ENCODE measurements around the gene TARDBP.

Gene TARDBP

DNA sequence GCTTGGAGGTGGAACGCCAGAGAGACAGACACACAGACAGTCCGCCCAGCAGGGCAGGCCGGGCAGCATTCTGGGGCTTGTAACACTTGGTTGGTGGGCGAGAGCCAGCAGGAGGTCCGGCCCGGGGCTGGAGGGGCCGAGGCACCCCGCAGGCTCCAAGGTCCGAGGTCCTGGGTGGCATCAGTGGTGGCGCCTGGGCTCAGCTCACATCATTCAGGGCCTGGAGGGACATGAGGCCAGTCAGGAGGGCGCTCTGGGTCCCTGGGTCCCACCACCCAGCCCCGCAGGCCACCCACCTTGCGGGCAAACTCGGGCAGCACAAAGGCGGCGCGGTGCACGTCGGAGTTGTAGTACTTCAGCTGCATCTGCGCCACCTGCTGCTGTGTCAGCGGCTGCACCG, 42.2 kb downstream of the TARDBP start:
- Histone ChIP-seq H3K36me3 (ENCODE audit: insufficient read depth, insufficient read length, low read length) (peaks cover 47% of the 10 kb centered on the region), H3K4me3 (ENCODE audit: insufficient read length, low read depth) (no peak overlapping the region), H3K4me1 (ENCODE audit: insufficient read depth, insufficient read length) (peaks cover 3% of the 10 kb centered on the region), H3K27me3 (ENCODE audit: insufficient read depth, insufficient read length) (no peaks in the 10 kb centered on the region), H3K9me3 (ENCODE audit: insufficient read depth, low read length) (no peaks in the 10 kb centered on the region), H3K9ac (ENCODE audit: insufficient read length, low read depth) (no peak overlapping the region)
- no peak for DNase-seq (ENCODE audit: low read depth, low spot score)
- TF ChIP-seq YY1 (IDR thresholded peaks at IDR 0.05; ENCODE audit: insufficient read depth, insufficient read length) (no peak), SUZ12 (IDR thresholded peaks at IDR 0.05; ENCODE audit: extremely low read depth, insufficient read depth, insufficient read length) (no peak), ZNF274 (IDR thresholded peaks at IDR 0.05; ENCODE audit: low read depth, low read length) (no peak)

DNA sequence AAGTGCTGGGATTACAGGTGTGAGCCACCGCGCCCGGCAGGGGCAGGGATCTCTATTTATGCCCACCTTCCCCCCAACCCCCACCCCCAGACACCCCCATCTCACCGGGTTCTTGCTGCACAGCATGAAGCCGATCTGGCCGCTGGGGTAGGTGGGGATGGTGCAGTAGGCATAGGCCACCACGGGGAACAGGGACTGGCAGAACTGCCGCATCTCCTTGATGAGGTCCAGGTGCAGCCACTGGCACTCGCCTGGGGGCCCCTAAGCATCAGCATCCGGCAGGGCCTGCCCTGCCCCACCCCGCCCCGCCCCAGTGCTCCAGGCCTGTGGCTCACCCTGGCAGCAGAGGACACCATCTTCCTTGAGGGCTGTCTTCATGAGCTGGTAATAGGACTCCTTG, 43.2 kb downstream of the TARDBP start:
- peaks cover 47% of the 10 kb centered on the region for H3K36me3 ChIP-seq (ENCODE audit: insufficient read depth, insufficient read length, low read length)
- peaks cover 3% of the 10 kb centered on the region for H3K4me1 ChIP-seq (ENCODE audit: insufficient read depth, insufficient read length)
- no peak for TF ChIP-seq SUZ12 (IDR thresholded peaks at IDR 0.05; ENCODE audit: extremely low read depth, insufficient read depth, insufficient read length)
- no peak for TF ChIP-seq ZNF274 (IDR thresholded peaks at IDR 0.05; ENCODE audit: low read depth, low read length)
- no peak for TF ChIP-seq YY1 (IDR thresholded peaks at IDR 0.05; ENCODE audit: insufficient read depth, insufficient read length)
- no peaks in the 10 kb centered on the region for H3K27me3 ChIP-seq (ENCODE audit: insufficient read depth, insufficient read length)
- no peaks in the 10 kb centered on the region for H3K9me3 ChIP-seq (ENCODE audit: insufficient read depth, low read length)
- no peak for DNase-seq (ENCODE audit: low read depth, low spot score)
- H3K9ac ChIP-seq (ENCODE audit: insufficient read length, low read depth), result no peak overlapping the region
- no peak overlapping the region for H3K4me3 ChIP-seq (ENCODE audit: insufficient read length, low read depth)

DNA sequence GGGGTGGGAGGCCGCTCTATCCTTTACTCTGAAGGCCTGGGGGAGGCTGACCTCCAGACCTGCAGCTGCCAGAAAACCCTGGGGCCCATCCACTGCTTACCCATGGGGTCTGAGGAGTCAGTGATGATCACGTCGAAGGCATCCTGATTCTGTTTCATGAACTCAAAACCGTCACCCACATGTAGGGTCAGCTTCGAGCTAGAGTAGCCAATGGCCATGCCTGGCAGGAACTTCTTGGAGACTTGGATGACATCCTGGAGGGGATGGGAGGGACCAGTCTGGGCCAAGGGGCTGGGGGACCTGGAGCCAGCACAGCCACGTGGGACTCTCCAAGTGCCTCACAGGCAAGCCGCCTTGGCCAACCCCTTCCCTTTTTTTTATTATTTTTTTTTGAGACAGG, 44.0 kb downstream of the TARDBP start:
- no peaks in the 10 kb centered on the region for H3K9me3 ChIP-seq (ENCODE audit: insufficient read depth, low read length)
- DNase-seq (ENCODE audit: low read depth, low spot score), result no peak
- H3K4me3 ChIP-seq (ENCODE audit: insufficient read length, low read depth), result no peak overlapping the region
- no peak overlapping the region for H3K9ac ChIP-seq (ENCODE audit: insufficient read length, low read depth)
- peaks cover 5% of the 10 kb centered on the region for H3K4me1 ChIP-seq (ENCODE audit: insufficient read depth, insufficient read length)
- peaks cover 48% of the 10 kb centered on the region for H3K36me3 ChIP-seq (ENCODE audit: insufficient read depth, insufficient read length, low read length)
- no peaks in the 10 kb centered on the region for H3K27me3 ChIP-seq (ENCODE audit: insufficient read depth, insufficient read length)
- no peak for TF ChIP-seq SUZ12 (IDR thresholded peaks at IDR 0.05; ENCODE audit: extremely low read depth, insufficient read depth, insufficient read length)
- TF ChIP-seq YY1 (IDR thresholded peaks at IDR 0.05; ENCODE audit: insufficient read depth, insufficient read length), result no peak
- TF ChIP-seq ZNF274 (IDR thresholded peaks at IDR 0.05; ENCODE audit: low read depth, low read length), result no peak

DNA sequence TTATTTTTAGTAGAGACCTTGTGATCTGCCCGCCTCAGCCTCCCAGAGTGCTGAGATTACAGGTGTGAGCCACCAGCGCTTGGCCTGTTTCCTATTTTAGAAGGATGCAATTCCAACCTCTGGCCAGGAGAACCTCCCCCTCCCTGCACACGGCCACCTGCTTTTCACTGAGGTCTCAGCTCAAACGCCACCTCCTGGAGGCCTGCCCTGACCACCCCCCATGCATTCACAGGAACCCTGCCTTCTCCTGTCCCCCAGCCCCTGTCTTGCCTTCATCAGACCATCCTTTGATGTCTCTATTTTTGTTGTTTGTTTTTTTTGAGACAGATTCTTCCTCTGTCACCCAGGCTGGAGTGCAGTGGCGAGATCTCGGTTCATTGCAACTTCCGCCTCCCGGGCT, 45.0 kb downstream of the TARDBP start:
- DNase-seq (ENCODE audit: low read depth, low spot score), result no peak
- Histone ChIP-seq H3K9ac (ENCODE audit: insufficient read length, low read depth) (no peak overlapping the region), H3K4me3 (ENCODE audit: insufficient read length, low read depth) (no peak overlapping the region), H3K4me1 (ENCODE audit: insufficient read depth, insufficient read length) (peaks cover 5% of the 10 kb centered on the region), H3K36me3 (ENCODE audit: insufficient read depth, insufficient read length, low read length) (peaks cover 53% of the 10 kb centered on the region), H3K27me3 (ENCODE audit: insufficient read depth, insufficient read length) (no peaks in the 10 kb centered on the region), H3K9me3 (ENCODE audit: insufficient read depth, low read length) (no peaks in the 10 kb centered on the region)
- TF ChIP-seq YY1 (IDR thresholded peaks at IDR 0.05; ENCODE audit: insufficient read depth, insufficient read length), result no peak
- no peak for TF ChIP-seq ZNF274 (IDR thresholded peaks at IDR 0.05; ENCODE audit: low read depth, low read length)
- TF ChIP-seq SUZ12 (IDR thresholded peaks at IDR 0.05; ENCODE audit: extremely low read depth, insufficient read depth, insufficient read length), result no peak

DNA sequence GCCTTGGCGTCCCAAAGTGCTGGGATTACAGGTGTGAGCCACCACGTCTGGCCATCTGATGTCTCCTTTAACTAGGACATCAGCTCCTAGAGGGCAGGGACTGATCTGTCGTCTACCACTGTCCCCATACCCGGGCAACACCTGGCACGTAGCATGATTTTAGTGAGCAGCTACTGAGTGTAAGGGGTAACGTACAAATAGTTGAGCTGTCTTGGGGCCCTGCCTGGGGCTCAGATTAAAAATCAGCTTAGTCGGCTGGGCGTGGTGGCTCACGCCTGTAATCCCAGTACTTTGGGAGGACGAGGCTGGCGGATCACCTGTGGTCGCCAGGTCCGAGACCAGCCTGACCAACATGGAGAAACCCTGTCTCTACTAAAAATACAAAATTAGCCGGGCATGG, 45.6 kb downstream of the TARDBP start:
- TF ChIP-seq YY1 (IDR thresholded peaks at IDR 0.05; ENCODE audit: insufficient read depth, insufficient read length) (no peak), SUZ12 (IDR thresholded peaks at IDR 0.05; ENCODE audit: extremely low read depth, insufficient read depth, insufficient read length) (no peak), ZNF274 (IDR thresholded peaks at IDR 0.05; ENCODE audit: low read depth, low read length) (no peak)
- H3K4me1 ChIP-seq (ENCODE audit: insufficient read depth, insufficient read length), result peaks cover 5% of the 10 kb centered on the region
- H3K9ac ChIP-seq (ENCODE audit: insufficient read length, low read depth), result no peak overlapping the region
- no peaks in the 10 kb centered on the region for H3K9me3 ChIP-seq (ENCODE audit: insufficient read depth, low read length)
- no peaks in the 10 kb centered on the region for H3K27me3 ChIP-seq (ENCODE audit: insufficient read depth, insufficient read length)
- no peak overlapping the region for H3K4me3 ChIP-seq (ENCODE audit: insufficient read length, low read depth)
- peaks cover 57% of the 10 kb centered on the region for H3K36me3 ChIP-seq (ENCODE audit: insufficient read depth, insufficient read length, low read length)
- DNase-seq (ENCODE audit: low read depth, low spot score), result no peak

DNA sequence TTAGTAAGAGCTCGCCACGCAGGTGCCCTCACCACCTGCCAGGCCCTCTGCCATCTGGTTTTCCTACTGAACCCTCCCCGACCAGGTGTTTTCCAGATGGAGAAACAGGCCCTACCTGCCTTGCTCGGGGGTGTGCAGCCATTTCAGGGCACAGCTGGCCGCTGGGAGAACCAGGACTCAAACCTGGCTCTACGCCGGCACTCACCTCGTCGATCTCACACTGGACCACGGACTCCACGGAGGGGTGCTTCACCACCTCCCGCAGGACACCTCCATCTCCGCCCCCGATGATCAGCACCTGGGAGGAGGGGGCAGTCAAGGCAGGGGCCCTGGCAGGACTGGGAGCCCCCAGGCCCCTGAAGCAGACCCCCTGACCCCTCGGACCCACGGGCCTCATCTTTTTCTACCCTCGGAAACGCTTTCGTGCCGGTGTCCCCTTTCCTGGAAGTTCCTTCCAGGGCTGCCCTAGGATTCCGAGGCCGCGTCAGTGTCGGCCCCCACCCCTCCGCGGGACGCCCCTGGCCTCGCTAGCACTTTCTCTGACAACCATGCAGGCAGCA, 46.2 kb downstream of the TARDBP start:
- H3K36me3 ChIP-seq (ENCODE audit: insufficient read depth, insufficient read length, low read length), result peaks cover 57% of the 10 kb centered on the region
- H3K27me3 ChIP-seq (ENCODE audit: insufficient read depth, insufficient read length), result no peaks in the 10 kb centered on the region
- H3K4me1 ChIP-seq (ENCODE audit: insufficient read depth, insufficient read length), result peaks cover 5% of the 10 kb centered on the region
- DNase-seq (ENCODE audit: low read depth, low spot score), result no peak
- peak overlapping the region; percentile 84 for H3K4me3 ChIP-seq (ENCODE audit: insufficient read length, low read depth)
- H3K9ac ChIP-seq (ENCODE audit: insufficient read length, low read depth), result peak overlapping the region; percentile 95
- TF ChIP-seq ZNF274 (IDR thresholded peaks at IDR 0.05; ENCODE audit: low read depth, low read length) (no peak), YY1 (IDR thresholded peaks at IDR 0.05; ENCODE audit: insufficient read depth, insufficient read length) (no peak), SUZ12 (IDR thresholded peaks at IDR 0.05; ENCODE audit: extremely low read depth, insufficient read depth, insufficient read length) (no peak)
- no peaks in the 10 kb centered on the region for H3K9me3 ChIP-seq (ENCODE audit: insufficient read depth, low read length)

DNA sequence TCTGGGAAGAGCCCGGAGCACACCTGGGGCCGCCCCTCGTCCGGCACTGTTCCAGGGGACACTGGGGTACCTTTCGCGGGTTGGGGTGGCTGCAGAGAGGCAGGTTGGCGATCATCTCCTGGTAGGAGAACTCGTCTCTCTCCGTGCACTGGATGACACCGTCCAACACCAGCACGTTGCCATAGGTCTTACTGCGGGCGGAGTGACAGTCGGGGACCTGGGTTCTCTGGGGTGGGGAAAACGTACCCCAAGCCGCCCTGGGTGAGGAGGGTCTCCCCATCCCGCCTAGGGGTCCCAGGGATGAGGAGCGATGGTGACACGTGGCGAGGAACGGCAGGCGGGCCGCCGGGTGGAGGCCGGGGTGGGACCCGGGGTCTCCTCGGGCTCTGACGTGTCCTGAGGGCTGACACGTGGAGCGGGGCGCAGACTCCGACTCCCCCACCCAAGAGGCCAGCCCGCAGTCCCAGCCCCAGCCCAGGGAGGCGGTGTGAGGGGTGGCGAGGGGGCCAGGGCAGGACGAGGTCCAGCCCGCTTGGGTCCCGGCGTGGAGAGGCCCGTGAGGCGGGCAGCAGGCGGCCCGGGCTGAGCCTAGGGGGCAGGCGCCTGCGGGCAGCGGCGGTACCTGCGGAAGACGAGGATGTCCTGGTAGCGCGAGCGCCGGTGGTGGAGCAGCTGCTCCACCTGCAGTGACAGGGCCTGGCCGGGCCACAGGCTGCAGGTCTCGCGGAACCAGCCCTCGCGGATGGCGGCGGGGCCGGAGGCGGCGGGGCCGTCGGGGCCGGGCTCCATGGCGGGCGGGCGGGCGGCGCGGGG, 46.9 kb downstream of the TARDBP start:
- H3K9ac ChIP-seq (ENCODE audit: insufficient read length, low read depth), result peak overlapping the region; percentile 95
- no peak for TF ChIP-seq SUZ12 (IDR thresholded peaks at IDR 0.05; ENCODE audit: extremely low read depth, insufficient read depth, insufficient read length)
- TF ChIP-seq ZNF274 (IDR thresholded peaks at IDR 0.05; ENCODE audit: low read depth, low read length), result no peak
- no peak for DNase-seq (ENCODE audit: low read depth, low spot score)
- peak overlapping the region; percentile 84 for H3K4me3 ChIP-seq (ENCODE audit: insufficient read length, low read depth)
- H3K4me1 ChIP-seq (ENCODE audit: insufficient read depth, insufficient read length), result peaks cover 3% of the 10 kb centered on the region
- no peaks in the 10 kb centered on the region for H3K9me3 ChIP-seq (ENCODE audit: insufficient read depth, low read length)
- no peaks in the 10 kb centered on the region for H3K27me3 ChIP-seq (ENCODE audit: insufficient read depth, insufficient read length)
- H3K36me3 ChIP-seq (ENCODE audit: insufficient read depth, insufficient read length, low read length), result peaks cover 55% of the 10 kb centered on the region

Measured in NT2/D1 (cell line).